ENCODE measurements around the gene ADAMTS17. TPM values are rescaled to one million over a fixed set of nuclear protein-coding genes. Genes with fewer than 3 reads are reported as not detected.

The ADAMTS17 gene
- total RNA-seq, 1 experiment from 2014 or later, result 1.5 TPM

GRCh38 chr15:100297812-100298211 lies 44.0 kb downstream of the ADAMTS17 start:
- Mint-ChIP-seq H3K4me3 (ENCODE audit: unreplicated experiment) (no peak overlapping the region), H3K27me3 (ENCODE audit: insufficient read depth, unreplicated experiment) (no peaks in the 10 kb centered on the region), H3K36me3 (ENCODE audit: insufficient read depth, unreplicated experiment) (no peaks in the 10 kb centered on the region), H3K4me1 (ENCODE audit: low read depth, unreplicated experiment) (no peaks in the 10 kb centered on the region), H3K9me3 (ENCODE audit: unreplicated experiment) (peaks cover 30% of the 10 kb centered on the region), H3K27ac (ENCODE audit: unreplicated experiment) (no peak overlapping the region)
- Histone ChIP-seq H3K9me3 (no peaks in the 10 kb centered on the region), H3K4me1 (no peaks in the 10 kb centered on the region), H3K4me3 (ENCODE audit: low read depth, low read length) (no peak overlapping the region), H3K27me3 (replicated peaks; ENCODE audit: control insufficient read depth, insufficient read depth, low read length) (no peaks in the 10 kb centered on the region), H3K36me3 (ENCODE audit: control insufficient read depth, insufficient read depth, low read length) (no peaks in the 10 kb centered on the region)
- intact Hi-C loops (cut with micrococcal nuclease; ENCODE audit: unreplicated experiment), result no loop called here
- no TSS peak for BruUV-seq (replicated peaks)
- ChIA-PET POLR2A (no interaction called here), CTCF (no interaction called here)
- no peak for DNase-seq
- no peak for TF ChIP-seq CTCF (IDR thresholded peaks at IDR 0.05; ENCODE audit: insufficient read depth in 1 of 2, low read depth in 1 of 2, low read length in 1 of 2, severe bottlenecking in 1 of 2, unreplicated experiment in 1 of 2)

GRCh38 chr15:100295939-100296565 lies 45.7 kb downstream of the ADAMTS17 start:
- H3K27ac Mint-ChIP-seq (ENCODE audit: unreplicated experiment), result no peak overlapping the region
- no peaks in the 10 kb centered on the region for H3K4me1 Mint-ChIP-seq (ENCODE audit: low read depth, unreplicated experiment)
- CTCF ChIA-PET, result no interaction called here
- H3K9me3 ChIP-seq, result no peaks in the 10 kb centered on the region
- no peaks in the 10 kb centered on the region for H3K27me3 Mint-ChIP-seq (ENCODE audit: insufficient read depth, unreplicated experiment)
- no peak overlapping the region for H3K4me3 Mint-ChIP-seq (ENCODE audit: unreplicated experiment)
- peaks cover 20% of the 10 kb centered on the region for H3K9me3 Mint-ChIP-seq (ENCODE audit: unreplicated experiment)
- DNase-seq, result no peak
- no peaks in the 10 kb centered on the region for H3K36me3 ChIP-seq (ENCODE audit: control insufficient read depth, insufficient read depth, low read length)
- BruUV-seq (replicated peaks), result no TSS peak
- POLR2A ChIA-PET, result no interaction called here
- TF ChIP-seq CTCF (IDR thresholded peaks at IDR 0.05; ENCODE audit: insufficient read depth in 1 of 2, low read depth in 1 of 2, low read length in 1 of 2, severe bottlenecking in 1 of 2, unreplicated experiment in 1 of 2), result no peak
- intact Hi-C loops (cut with micrococcal nuclease; ENCODE audit: unreplicated experiment), result no loop called here
- no peaks in the 10 kb centered on the region for H3K4me1 ChIP-seq
- no peaks in the 10 kb centered on the region for H3K36me3 Mint-ChIP-seq (ENCODE audit: insufficient read depth, unreplicated experiment)
- no peak overlapping the region for H3K4me3 ChIP-seq (ENCODE audit: low read depth, low read length)
- no peaks in the 10 kb centered on the region for H3K27me3 ChIP-seq (replicated peaks; ENCODE audit: control insufficient read depth, insufficient read depth, low read length)

GRCh38 chr15:100292010-100292409 lies 49.8 kb downstream of the ADAMTS17 start:
- ChIA-PET POLR2A (no interaction called here), CTCF (no interaction called here)
- no peak overlapping the region for H3K4me3 Mint-ChIP-seq (ENCODE audit: unreplicated experiment)
- Histone ChIP-seq H3K4me1 (no peaks in the 10 kb centered on the region), H3K36me3 (ENCODE audit: control insufficient read depth, insufficient read depth, low read length) (no peaks in the 10 kb centered on the region), H3K9me3 (no peaks in the 10 kb centered on the region), H3K4me3 (ENCODE audit: low read depth, low read length) (no peak overlapping the region), H3K27me3 (replicated peaks; ENCODE audit: control insufficient read depth, insufficient read depth, low read length) (no peaks in the 10 kb centered on the region)
- BruUV-seq (replicated peaks), result no TSS peak
- H3K27me3 Mint-ChIP-seq (ENCODE audit: insufficient read depth, unreplicated experiment), result no peaks in the 10 kb centered on the region
- H3K9me3 Mint-ChIP-seq (ENCODE audit: unreplicated experiment), result peaks cover 9% of the 10 kb centered on the region
- H3K27ac Mint-ChIP-seq (ENCODE audit: unreplicated experiment), result no peak overlapping the region
- no peak for DNase-seq
- intact Hi-C loops (cut with micrococcal nuclease; ENCODE audit: unreplicated experiment), result no loop called here
- H3K36me3 Mint-ChIP-seq (ENCODE audit: insufficient read depth, unreplicated experiment), result no peaks in the 10 kb centered on the region
- TF ChIP-seq CTCF (IDR thresholded peaks at IDR 0.05; ENCODE audit: insufficient read depth in 1 of 2, low read depth in 1 of 2, low read length in 1 of 2, severe bottlenecking in 1 of 2, unreplicated experiment in 1 of 2), result no peak
- H3K4me1 Mint-ChIP-seq (ENCODE audit: low read depth, unreplicated experiment), result no peaks in the 10 kb centered on the region
